Measurements from ENCODE around the gene TIAM1.

TIAM1 gene

GRCh38 chr21:31211836-31212235 is 132.2 kb downstream of the TIAM1 start:
- H3K27me3 ChIP-seq (ENCODE audit: insufficient read depth, low read length, poor library complexity), result no peaks in the 10 kb centered on the region
- H3K4me3 ChIP-seq (ENCODE audit: low read depth in 1 of 2, low read length in 2 of 2), result no peak overlapping the region
- no peaks in the 10 kb centered on the region; the same call in 1 of the 2 replicates for H3K36me3 ChIP-seq (ENCODE audit: insufficient read depth, low read length)
- no peak for ATAC-seq (ENCODE audit: insufficient read depth, low read depth)
- no peaks in the 10 kb centered on the region for H3K4me1 ChIP-seq (ENCODE audit: insufficient read depth, low read length)
- no peaks in the 10 kb centered on the region for H4K20me1 ChIP-seq (ENCODE audit: insufficient read depth, low read length)
- TF ChIP-seq CTCF (IDR thresholded peaks at IDR 0.05; ENCODE audit: borderline replicate concordance, extremely low read depth, low read length, poor library complexity, severe bottlenecking) (no peak), EZH2 (IDR thresholded peaks at IDR 0.05; ENCODE audit: borderline replicate concordance, low read depth, low read length, severe bottlenecking) (no peak)
- no peaks in the 10 kb centered on the region for H3K79me2 ChIP-seq (ENCODE audit: insufficient read depth, low read length)
- no peak overlapping the region for H3K4me2 ChIP-seq (ENCODE audit: insufficient read depth, low read length)
- H3K27ac ChIP-seq (ENCODE audit: low read length), result no peak overlapping the region
- DNase-seq, result no peak
- H2AFZ ChIP-seq (ENCODE audit: low read depth, low read length), result no peak overlapping the region
- H3K9me3 ChIP-seq (ENCODE audit: insufficient read depth, low read length, severe bottlenecking), result no peaks in the 10 kb centered on the region
- no peak overlapping the region for H3K9ac ChIP-seq (ENCODE audit: low read depth, low read length)

- no peaks in the 10 kb centered on the region for H3K4me1 ChIP-seq (ENCODE audit: insufficient read depth, low read length)
- H3K4me3 ChIP-seq (ENCODE audit: low read depth in 1 of 2, low read length in 2 of 2), result no peak overlapping the region
- H3K36me3 ChIP-seq (ENCODE audit: insufficient read depth, low read length), result 0 out of 2 replicates have a peak, but pooled peaks cover 4% of the 10 kb centered on the region
- H4K20me1 ChIP-seq (ENCODE audit: insufficient read depth, low read length), result no peaks in the 10 kb centered on the region
- ATAC-seq (ENCODE audit: insufficient read depth, low read depth) (no peak), DNase-seq (no peak)
- H3K27ac ChIP-seq (ENCODE audit: low read length), result no peak overlapping the region
- no peak overlapping the region for H3K4me2 ChIP-seq (ENCODE audit: insufficient read depth, low read length)
- no peak overlapping the region for H2AFZ ChIP-seq (ENCODE audit: low read depth, low read length)
- no peak for TF ChIP-seq CTCF (IDR thresholded peaks at IDR 0.05; ENCODE audit: borderline replicate concordance, extremely low read depth, low read length, poor library complexity, severe bottlenecking)
- TF ChIP-seq EZH2 (IDR thresholded peaks at IDR 0.05; ENCODE audit: borderline replicate concordance, low read depth, low read length, severe bottlenecking), result no peak
- no peak overlapping the region for H3K9ac ChIP-seq (ENCODE audit: low read depth, low read length)
- no peaks in the 10 kb centered on the region for H3K27me3 ChIP-seq (ENCODE audit: insufficient read depth, low read length, poor library complexity)
- no peaks in the 10 kb centered on the region for H3K9me3 ChIP-seq (ENCODE audit: insufficient read depth, low read length, severe bottlenecking)
- no peaks in the 10 kb centered on the region for H3K79me2 ChIP-seq (ENCODE audit: insufficient read depth, low read length)
These were observed 138.6 kb downstream of the TIAM1 start for GRCh38 chr21:31205412-31205811.

GRCh38 chr21:31204801-31205200 is 139.3 kb downstream of the TIAM1 start:
- no peaks in the 10 kb centered on the region for H3K79me2 ChIP-seq (ENCODE audit: insufficient read depth, low read length)
- H2AFZ ChIP-seq (ENCODE audit: low read depth, low read length), result no peak overlapping the region
- H3K4me2 ChIP-seq (ENCODE audit: insufficient read depth, low read length), result no peak overlapping the region
- ATAC-seq (ENCODE audit: insufficient read depth, low read depth), result no peak
- H3K27me3 ChIP-seq (ENCODE audit: insufficient read depth, low read length, poor library complexity), result no peaks in the 10 kb centered on the region
- no peaks in the 10 kb centered on the region for H3K4me1 ChIP-seq (ENCODE audit: insufficient read depth, low read length)
- H4K20me1 ChIP-seq (ENCODE audit: insufficient read depth, low read length), result no peaks in the 10 kb centered on the region
- H3K36me3 ChIP-seq (ENCODE audit: insufficient read depth, low read length), result 0 out of 2 replicates have a peak, but pooled peaks cover 4% of the 10 kb centered on the region
- TF ChIP-seq CTCF (IDR thresholded peaks at IDR 0.05; ENCODE audit: borderline replicate concordance, extremely low read depth, low read length, poor library complexity, severe bottlenecking), result no peak
- no peak for TF ChIP-seq EZH2 (IDR thresholded peaks at IDR 0.05; ENCODE audit: borderline replicate concordance, low read depth, low read length, severe bottlenecking)
- no peak overlapping the region for H3K27ac ChIP-seq (ENCODE audit: low read length)
- H3K4me3 ChIP-seq (ENCODE audit: low read depth in 1 of 2, low read length in 2 of 2), result no peak overlapping the region
- H3K9ac ChIP-seq (ENCODE audit: low read depth, low read length), result no peak overlapping the region
- no peak for DNase-seq
- no peaks in the 10 kb centered on the region for H3K9me3 ChIP-seq (ENCODE audit: insufficient read depth, low read length, severe bottlenecking)

Data from DND-41 (cell line).